Measurements from ENCODE around the gene MAP2K7. TPM values are rescaled to one million over a fixed set of nuclear protein-coding genes. Genes with fewer than 3 reads are reported as not detected.

MAP2K7 gene
- total RNA-seq, 1 experiment from 2014 or later: 39.4 TPM

DNA sequence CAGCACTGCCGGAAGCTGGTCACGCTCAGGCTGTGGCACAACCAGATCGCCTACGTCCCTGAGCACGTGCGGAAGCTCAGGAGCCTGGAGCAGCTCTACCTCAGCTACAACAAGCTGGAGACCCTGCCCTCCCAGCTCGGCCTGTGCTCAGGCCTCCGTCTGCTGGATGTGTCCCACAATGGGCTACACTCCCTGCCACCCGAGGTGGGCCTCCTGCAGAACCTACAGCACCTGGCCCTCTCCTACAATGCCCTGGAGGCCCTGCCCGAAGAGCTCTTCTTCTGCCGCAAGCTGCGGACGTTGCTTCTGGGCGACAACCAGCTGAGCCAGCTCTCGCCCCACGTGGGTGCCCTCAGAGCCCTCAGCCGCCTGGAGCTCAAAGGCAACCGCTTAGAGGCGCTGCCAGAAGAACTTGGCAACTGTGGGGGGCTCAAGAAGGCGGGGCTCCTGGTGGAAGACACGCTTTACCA lies 3.2 kb upstream of the MAP2K7 start:
- Mint-ChIP-seq H3K4me1 (peaks cover 16% of the 10 kb centered on the region), H3K4me3 (no peak overlapping the region), H3K27me3 (ENCODE audit: low read depth) (peaks cover 13% of the 10 kb centered on the region), H3K36me3 (no peaks in the 10 kb centered on the region), H3K9me3 (no peaks in the 10 kb centered on the region), H3K27ac (no peak overlapping the region)
- ChIA-PET POLR2A (interaction anchor here (0.9 to 1.4 kb wide), 5 partner anchors 12 to 44 kb away, joined by 3 to 5 read pairs (median 3); partner anchors contain the start of genes LRRC8E and TIMM44), CTCF (interaction anchor here (0.5 to 5.0 kb wide), 11 partner anchors 12 to 86 kb away, joined by 4 to 70 read pairs (median 6); partner anchors contain the start of genes LRRC8E, PRR36, SNAPC2 and TIMM44)
- DNase-seq (ENCODE audit: low spot score) (no peak), ATAC-seq (no peak)
- TF ChIP-seq, protein P1, sequence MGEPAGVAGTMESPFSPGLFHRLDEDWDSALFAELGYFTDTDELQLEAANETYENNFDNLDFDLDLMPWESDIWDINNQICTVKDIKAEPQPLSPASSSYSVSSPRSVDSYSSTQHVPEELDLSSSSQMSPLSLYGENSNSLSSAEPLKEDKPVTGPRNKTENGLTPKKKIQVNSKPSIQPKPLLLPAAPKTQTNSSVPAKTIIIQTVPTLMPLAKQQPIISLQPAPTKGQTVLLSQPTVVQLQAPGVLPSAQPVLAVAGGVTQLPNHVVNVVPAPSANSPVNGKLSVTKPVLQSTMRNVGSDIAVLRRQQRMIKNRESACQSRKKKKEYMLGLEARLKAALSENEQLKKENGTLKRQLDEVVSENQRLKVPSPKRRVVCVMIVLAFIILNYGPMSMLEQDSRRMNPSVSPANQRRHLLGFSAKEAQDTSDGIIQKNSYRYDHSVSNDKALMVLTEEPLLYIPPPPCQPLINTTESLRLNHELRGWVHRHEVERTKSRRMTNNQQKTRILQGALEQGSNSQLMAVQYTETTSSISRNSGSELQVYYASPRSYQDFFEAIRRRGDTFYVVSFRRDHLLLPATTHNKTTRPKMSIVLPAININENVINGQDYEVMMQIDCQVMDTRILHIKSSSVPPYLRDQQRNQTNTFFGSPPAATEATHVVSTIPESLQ (CRISPR knock-in tag; IDR thresholded peaks at IDR 0.05): no peak
- TF ChIP-seq SMAD3 (CRISPR knock-in tag; IDR thresholded peaks at IDR 0.05; ENCODE audit: borderline replicate concordance): no peak
- TF ChIP-seq FOXK1 (CRISPR knock-in tag; IDR thresholded peaks at IDR 0.05): no peak
- TF ChIP-seq, protein P2, sequence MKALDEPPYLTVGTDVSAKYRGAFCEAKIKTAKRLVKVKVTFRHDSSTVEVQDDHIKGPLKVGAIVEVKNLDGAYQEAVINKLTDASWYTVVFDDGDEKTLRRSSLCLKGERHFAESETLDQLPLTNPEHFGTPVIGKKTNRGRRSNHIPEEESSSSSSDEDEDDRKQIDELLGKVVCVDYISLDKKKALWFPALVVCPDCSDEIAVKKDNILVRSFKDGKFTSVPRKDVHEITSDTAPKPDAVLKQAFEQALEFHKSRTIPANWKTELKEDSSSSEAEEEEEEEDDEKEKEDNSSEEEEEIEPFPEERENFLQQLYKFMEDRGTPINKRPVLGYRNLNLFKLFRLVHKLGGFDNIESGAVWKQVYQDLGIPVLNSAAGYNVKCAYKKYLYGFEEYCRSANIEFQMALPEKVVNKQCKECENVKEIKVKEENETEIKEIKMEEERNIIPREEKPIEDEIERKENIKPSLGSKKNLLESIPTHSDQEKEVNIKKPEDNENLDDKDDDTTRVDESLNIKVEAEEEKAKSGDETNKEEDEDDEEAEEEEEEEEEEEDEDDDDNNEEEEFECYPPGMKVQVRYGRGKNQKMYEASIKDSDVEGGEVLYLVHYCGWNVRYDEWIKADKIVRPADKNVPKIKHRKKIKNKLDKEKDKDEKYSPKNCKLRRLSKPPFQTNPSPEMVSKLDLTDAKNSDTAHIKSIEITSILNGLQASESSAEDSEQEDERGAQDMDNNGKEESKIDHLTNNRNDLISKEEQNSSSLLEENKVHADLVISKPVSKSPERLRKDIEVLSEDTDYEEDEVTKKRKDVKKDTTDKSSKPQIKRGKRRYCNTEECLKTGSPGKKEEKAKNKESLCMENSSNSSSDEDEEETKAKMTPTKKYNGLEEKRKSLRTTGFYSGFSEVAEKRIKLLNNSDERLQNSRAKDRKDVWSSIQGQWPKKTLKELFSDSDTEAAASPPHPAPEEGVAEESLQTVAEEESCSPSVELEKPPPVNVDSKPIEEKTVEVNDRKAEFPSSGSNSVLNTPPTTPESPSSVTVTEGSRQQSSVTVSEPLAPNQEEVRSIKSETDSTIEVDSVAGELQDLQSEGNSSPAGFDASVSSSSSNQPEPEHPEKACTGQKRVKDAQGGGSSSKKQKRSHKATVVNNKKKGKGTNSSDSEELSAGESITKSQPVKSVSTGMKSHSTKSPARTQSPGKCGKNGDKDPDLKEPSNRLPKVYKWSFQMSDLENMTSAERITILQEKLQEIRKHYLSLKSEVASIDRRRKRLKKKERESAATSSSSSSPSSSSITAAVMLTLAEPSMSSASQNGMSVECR (CRISPR knock-in tag; IDR thresholded peaks at IDR 0.05; ENCODE audit: borderline replicate concordance): no peak
- no peak for TF ChIP-seq CREM (CRISPR knock-in tag; IDR thresholded peaks at IDR 0.05)
- no peak for TF ChIP-seq ZNF138 (CRISPR knock-in tag; conservative IDR thresholded peaks at IDR 0.05)
- TF ChIP-seq NR2C2 (CRISPR knock-in tag; IDR thresholded peaks at IDR 0.05): no peak
- TF ChIP-seq GABPB1 (CRISPR knock-in tag; IDR thresholded peaks at IDR 0.05): no peak
- no peak for TF ChIP-seq NFATC4 (CRISPR knock-in tag; IDR thresholded peaks at IDR 0.05)
- TF ChIP-seq, protein P3, sequence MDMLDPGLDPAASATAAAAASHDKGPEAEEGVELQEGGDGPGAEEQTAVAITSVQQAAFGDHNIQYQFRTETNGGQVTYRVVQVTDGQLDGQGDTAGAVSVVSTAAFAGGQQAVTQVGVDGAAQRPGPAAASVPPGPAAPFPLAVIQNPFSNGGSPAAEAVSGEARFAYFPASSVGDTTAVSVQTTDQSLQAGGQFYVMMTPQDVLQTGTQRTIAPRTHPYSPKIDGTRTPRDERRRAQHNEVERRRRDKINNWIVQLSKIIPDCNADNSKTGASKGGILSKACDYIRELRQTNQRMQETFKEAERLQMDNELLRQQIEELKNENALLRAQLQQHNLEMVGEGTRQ (CRISPR knock-in tag; IDR thresholded peaks at IDR 0.05): no peak
- no peak for TF ChIP-seq SMAD4 (CRISPR knock-in tag; IDR thresholded peaks at IDR 0.05)
- TF ChIP-seq TEAD4 (CRISPR knock-in tag; IDR thresholded peaks at IDR 0.05): no peak
- TF ChIP-seq, protein P4, sequence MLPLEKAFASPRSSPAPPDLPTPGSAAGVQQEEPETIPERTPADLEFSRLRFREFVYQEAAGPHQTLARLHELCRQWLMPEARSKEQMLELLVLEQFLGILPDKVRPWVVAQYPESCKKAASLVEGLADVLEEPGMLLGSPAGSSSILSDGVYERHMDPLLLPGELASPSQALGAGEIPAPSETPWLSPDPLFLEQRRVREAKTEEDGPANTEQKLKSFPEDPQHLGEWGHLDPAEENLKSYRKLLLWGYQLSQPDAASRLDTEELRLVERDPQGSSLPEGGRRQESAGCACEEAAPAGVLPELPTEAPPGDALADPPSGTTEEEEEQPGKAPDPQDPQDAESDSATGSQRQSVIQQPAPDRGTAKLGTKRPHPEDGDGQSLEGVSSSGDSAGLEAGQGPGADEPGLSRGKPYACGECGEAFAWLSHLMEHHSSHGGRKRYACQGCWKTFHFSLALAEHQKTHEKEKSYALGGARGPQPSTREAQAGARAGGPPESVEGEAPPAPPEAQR (CRISPR knock-in tag; IDR thresholded peaks at IDR 0.05): no peak
- TF ChIP-seq IRF2 (CRISPR knock-in tag; IDR thresholded peaks at IDR 0.05; ENCODE audit: borderline replicate concordance, low read depth): no peak
- no peak for TF ChIP-seq ZBTB21 (CRISPR knock-in tag; IDR thresholded peaks at IDR 0.05; ENCODE audit: borderline replicate concordance)
- TF ChIP-seq FOXJ3 (CRISPR knock-in tag; IDR thresholded peaks at IDR 0.05; ENCODE audit: borderline replicate concordance): no peak

DNA sequence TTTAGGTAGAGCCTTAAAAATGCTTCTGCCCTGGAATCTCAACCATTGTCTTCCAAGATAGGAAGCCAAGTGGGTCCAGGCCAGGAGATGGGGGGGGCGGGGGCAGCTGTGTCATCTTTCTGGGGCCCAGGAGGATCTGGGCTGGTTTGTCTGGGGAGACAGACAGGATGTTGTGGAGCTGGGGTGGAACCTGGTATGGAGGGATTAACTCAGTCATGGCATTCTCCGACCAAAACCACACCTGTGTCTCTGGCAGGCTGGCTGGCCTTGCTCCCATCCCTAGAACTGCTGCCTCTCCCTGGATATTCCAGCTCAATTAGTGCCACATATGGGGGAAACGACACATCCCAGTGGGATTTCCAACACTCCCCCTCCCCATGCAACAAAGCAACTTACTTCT lies 2.7 kb upstream of the MAP2K7 start:
- ATAC-seq (no peak), DNase-seq (ENCODE audit: low spot score) (no peak)
- ChIA-PET CTCF (interaction anchor here (0.5 to 5.0 kb wide), 12 partner anchors 12 to 1027 kb away, joined by 3 to 70 read pairs (median 6); partner anchors contain the start of genes LRRC8E, PRR36, SNAPC2 and TIMM44), POLR2A (interaction anchor here (1.1 to 1.4 kb wide), 3 partner anchors 13 to 43 kb away, joined by 3 to 5 read pairs (median 3); partner anchors contain the start of genes LRRC8E and TIMM44)
- Mint-ChIP-seq H3K27me3 (ENCODE audit: low read depth) (peaks cover 13% of the 10 kb centered on the region), H3K27ac (no peak overlapping the region), H3K36me3 (no peaks in the 10 kb centered on the region), H3K9me3 (no peaks in the 10 kb centered on the region), H3K4me3 (no peak overlapping the region), H3K4me1 (peaks cover 20% of the 10 kb centered on the region)
- no peak for TF ChIP-seq ZNF317 (CRISPR knock-in tag; IDR thresholded peaks at IDR 0.05; ENCODE audit: borderline replicate concordance, low read depth)
- TF ChIP-seq, protein P5, sequence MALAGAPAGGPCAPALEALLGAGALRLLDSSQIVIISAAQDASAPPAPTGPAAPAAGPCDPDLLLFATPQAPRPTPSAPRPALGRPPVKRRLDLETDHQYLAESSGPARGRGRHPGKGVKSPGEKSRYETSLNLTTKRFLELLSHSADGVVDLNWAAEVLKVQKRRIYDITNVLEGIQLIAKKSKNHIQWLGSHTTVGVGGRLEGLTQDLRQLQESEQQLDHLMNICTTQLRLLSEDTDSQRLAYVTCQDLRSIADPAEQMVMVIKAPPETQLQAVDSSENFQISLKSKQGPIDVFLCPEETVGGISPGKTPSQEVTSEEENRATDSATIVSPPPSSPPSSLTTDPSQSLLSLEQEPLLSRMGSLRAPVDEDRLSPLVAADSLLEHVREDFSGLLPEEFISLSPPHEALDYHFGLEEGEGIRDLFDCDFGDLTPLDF (CRISPR knock-in tag; IDR thresholded peaks at IDR 0.05): no peak
- no peak for TF ChIP-seq SP1 (CRISPR knock-in tag; conservative IDR thresholded peaks at IDR 0.05)
- TF ChIP-seq, protein P6, sequence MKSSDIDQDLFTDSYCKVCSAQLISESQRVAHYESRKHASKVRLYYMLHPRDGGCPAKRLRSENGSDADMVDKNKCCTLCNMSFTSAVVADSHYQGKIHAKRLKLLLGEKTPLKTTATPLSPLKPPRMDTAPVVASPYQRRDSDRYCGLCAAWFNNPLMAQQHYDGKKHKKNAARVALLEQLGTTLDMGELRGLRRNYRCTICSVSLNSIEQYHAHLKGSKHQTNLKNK (CRISPR knock-in tag; IDR thresholded peaks at IDR 0.05): no peak
- TF ChIP-seq SMAD3 (CRISPR knock-in tag; IDR thresholded peaks at IDR 0.05; ENCODE audit: borderline replicate concordance): no peak
- no peak for TF ChIP-seq NFE2L1 (CRISPR knock-in tag; IDR thresholded peaks at IDR 0.05)
